Endothelial cell of umbilical vein (primary cell): ENCODE measurements around the gene NAP1L4. TPM values are rescaled to one million over a fixed set of nuclear protein-coding genes. Genes with fewer than 3 reads are reported as not detected.

Experiments
- BruUV-seq: library from RNA; stranded (reverse); fragments of 400-500 nt; replicated peaks from 2 replicates; lab custom pipeline; 2021; lab: Mats Ljungman, UMichigan
- CTCF ChIA-PET: fragments of 300-600, 350-600 bp; sonication (Branson Sonifier 250); formaldehyde crosslinking; loops from one replicate; lab custom pipeline; 2021; ENCODE audit warnings: antibody characterized with exemption, inconsistent platforms; lab: Charles Lee
- POLR2A ChIA-PET: fragments of 300-600, 350-600 bp; sonication (Branson Sonifier 250); formaldehyde crosslinking; loops from one replicate; lab custom pipeline; 2021; ENCODE audit warnings: antibody characterized with exemption, inconsistent platforms; lab: Charles Lee
- DNase-seq: peaks from one replicate; pipeline ENCODE4 v3.0.0-alpha.2; 2011; ENCODE audit warnings: low read depth, low spot score
- FAIRE-seq: peaks from 2 replicates; lab custom pipeline; 2011; peaks lifted over from hg19 to GRCh38; lab: Jason Lieb, UNC
- H2AFZ ChIP-seq: 2 replicates; pipeline ENCODE4 v1.6.0; 2012; ENCODE audit warnings: low read depth, low read length, control low read depth, inconsistent platforms
- H3K27ac ChIP-seq: 2 replicates; pipeline ENCODE4 v1.5.1; 2011; ENCODE audit warnings: low read depth, mild to moderate bottlenecking, control low read depth, low read length, moderate library complexity; ENCODE audit not compliant: insufficient read depth
- H3K27me3 ChIP-seq, 2 experiments: 2 replicates each; pipeline versions ENCODE4 v1.6.0 to v1.6.1; 2011; ENCODE audit warnings: low read length in 2 of 2, mixed read lengths in 1 of 2; ENCODE audit not compliant: control insufficient read depth in 2 of 2, insufficient read depth in 2 of 2
- H3K36me3 ChIP-seq, 2 experiments: 2 replicates in 1 of 2; 3 replicates in 1 of 2; pipeline ENCODE4 v1.5.1; 2011; ENCODE audit warnings: low read length in 2 of 2, mild to moderate bottlenecking in 1 of 2, moderate library complexity in 1 of 2; ENCODE audit not compliant: control insufficient read depth in 2 of 2, insufficient read depth in 2 of 2; ENCODE audit errors: extremely low read depth in 1 of 2
- H3K4me1 ChIP-seq: 3 replicates; pipeline ENCODE4 v1.5.1; 2011; ENCODE audit warnings: mild to moderate bottlenecking, low read length; ENCODE audit not compliant: control insufficient read depth, insufficient read depth; ENCODE audit errors: extremely low read depth
- H3K4me2 ChIP-seq: 2 replicates; pipeline ENCODE4 v1.6.1; 2011; ENCODE audit warnings: low read length, control low read depth, mixed read lengths; ENCODE audit not compliant: insufficient read depth
- H3K4me3 ChIP-seq, 3 experiments: fragments of 200-600 bp in 1 of 3; sonication (generic), shearing (Covaris generic) in 1 of 3; replicated peaks in 1 of 3; 2 replicates each; pipeline ENCODE4 v1.5.1; 2011 to 2016; ENCODE audit warnings: control low read depth in 3 of 3, low read length in 3 of 3, mild to moderate bottlenecking in 2 of 3, inconsistent platforms in 1 of 3, low read depth in 1 of 3, moderate library complexity in 1 of 3; ENCODE audit not compliant: insufficient read depth in 1 of 3
- H3K79me2 ChIP-seq: 2 replicates; pipeline ENCODE4 v1.6.0; 2012; ENCODE audit warnings: low read length, inconsistent platforms; ENCODE audit not compliant: control insufficient read depth, insufficient read depth
- H3K9ac ChIP-seq: replicated peaks from 2 replicates; pipeline ENCODE3; 2011; ENCODE audit warnings: low read length, control low read depth; ENCODE audit not compliant: insufficient read depth; ENCODE audit errors: extremely low read depth
- H3K9me1 ChIP-seq: replicated peaks from 3 replicates; pipeline ENCODE4 v1.6.0; 2011; ENCODE audit warnings: mild to moderate bottlenecking, low read length; ENCODE audit not compliant: control insufficient read depth, insufficient read depth; ENCODE audit errors: extremely low read depth
- H3K9me3 ChIP-seq: replicated peaks from 2 replicates; pipeline ENCODE4 v1.5.1; 2012; ENCODE audit warnings: low read length, inconsistent platforms; ENCODE audit not compliant: control insufficient read depth, insufficient read depth
- H4K20me1 ChIP-seq: replicated peaks from 2 replicates; pipeline ENCODE3; 2011; ENCODE audit warnings: mild to moderate bottlenecking, low read length; ENCODE audit not compliant: control insufficient read depth, insufficient read depth; ENCODE audit errors: extremely low read depth
- EZH2 ChIP-seq: IDR thresholded peaks from 2 replicates; pipeline ENCODE4 v1.6.1; 2012; ENCODE audit warnings: borderline replicate concordance, low read depth, mild to moderate bottlenecking, moderate library complexity, low read length, inconsistent platforms; ENCODE audit not compliant: severe bottlenecking
- FOS ChIP-seq: IDR thresholded peaks from 2 replicates; pipeline ENCODE4 v1.6.1; 2011; ENCODE audit warnings: mild to moderate bottlenecking, low read length, moderate library complexity, borderline replicate concordance; ENCODE audit not compliant: insufficient read depth
- GATA2 ChIP-seq: IDR thresholded peaks from 2 replicates; pipeline ENCODE4 v1.7.0; 2011; ENCODE audit warnings: low read depth, mild to moderate bottlenecking, moderate library complexity, mixed read lengths, low read length; ENCODE audit not compliant: insufficient read length, insufficient read depth
- JUN ChIP-seq: IDR thresholded peaks from 2 replicates; pipeline ENCODE4 v1.6.1; 2011; ENCODE audit warnings: borderline replicate concordance, low read depth; ENCODE audit not compliant: insufficient read length, insufficient read depth
- MYC ChIP-seq: IDR thresholded peaks from one replicate; pipeline ENCODE4 v1.6.1; 2011; ENCODE audit warnings: mild to moderate bottlenecking, low read depth, low read length
- POLR2A ChIP-seq: IDR thresholded peaks from 2 replicates; pipeline ENCODE4 v1.6.1; 2012; ENCODE audit warnings: low read depth, mild to moderate bottlenecking, control low read depth, low read length
- POLR2AphosphoS5 ChIP-seq: IDR thresholded peaks from 2 replicates; pipeline ENCODE4 v1.6.1; 2012; ENCODE audit warnings: low read depth, mild to moderate bottlenecking, control low read depth, low read length, moderate library complexity; ENCODE audit not compliant: insufficient read depth
- dilution Hi-C: fragments of 300-500 bp; cut with MboI; formaldehyde crosslinking; loops from one replicate; pipeline ENCODE4 v1.15.0; 2019; ENCODE audit warnings: low sequenced_read_pairs; ENCODE audit not compliant: extremely low pct_ligation_motif_present
- intact Hi-C: fragments of 100-400 bp; cut with micrococcal nuclease; formaldehyde crosslinking; loops from one replicate; pipeline ENCODE4 v1.10.0; 2022
- polyA plus RNA-seq, 4 experiments: library from polyadenylated mRNA; depleted of rRNA in 3 of 4; stranded (reverse) in 3 of 4; unstranded in 1 of 4; fragments of >200 nt; gene quantifications; 2 replicates each; pipeline versions ENCODE4 v1.2.1 to v1.2.3, GENCODE V29; 2011 to 2012; ENCODE audit warnings: missing spikeins in 1 of 4
- total RNA-seq: library from RNA; stranded (reverse); gene quantifications from 2 replicates; pipeline ENCODE4 v1.2.3, GENCODE V29; 2021
- TF ChIP-seq, protein P1 (sequence below): IDR thresholded peaks from 2 replicates; pipeline ENCODE4 v1.6.1; 2011; ENCODE audit not compliant: insufficient read depth, insufficient read length
- TF ChIP-seq, protein P2 (sequence below), 2 donors: IDR thresholded peaks; 1 replicate in 1 of 2; 2 replicates in 1 of 2; pipeline ENCODE4 v1.5.1; 2011; ENCODE audit warnings: low read length in 2 of 2, mild to moderate bottlenecking in 2 of 2, moderate library complexity in 2 of 2, control low read depth in 1 of 2, inconsistent platforms in 1 of 2, low read depth in 1 of 2; ENCODE audit not compliant: insufficient read depth in 1 of 2; ENCODE audit errors: extremely low read depth in 1 of 2

NAP1L4 gene
- total and polyA plus RNA-seq, 2 donors (not counting 3 experiments of a cell fraction or from before 2014, with no cell fraction given): 100.0 to 177 TPM

DNA sequence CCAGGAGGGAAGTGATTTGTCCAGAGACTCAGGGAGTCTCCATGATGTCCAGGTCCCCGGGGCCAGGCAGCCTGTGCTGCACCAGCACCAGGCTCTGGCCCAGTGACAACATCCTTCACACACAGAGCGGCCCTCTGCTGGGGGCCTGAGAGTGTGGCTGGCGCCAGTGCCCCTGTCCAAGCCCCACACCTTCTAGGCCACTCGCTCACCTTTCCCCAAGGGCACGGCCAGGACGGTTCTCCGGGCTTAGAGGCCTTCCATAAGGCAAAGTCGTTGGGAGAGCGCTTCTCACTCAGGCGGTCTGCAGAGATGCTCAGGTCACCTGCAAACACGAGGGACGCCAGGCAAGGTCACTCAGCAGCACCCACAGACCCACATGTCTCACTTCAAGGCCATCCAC lies 27.9 kb upstream of the NAP1L4 start:
- Histone ChIP-seq H3K27ac (no peak overlapping the region), H3K4me3 (no peak overlapping the region), H3K9ac (no peak overlapping the region), H4K20me1 (no peaks in the 10 kb centered on the region), H3K9me1 (no peaks in the 10 kb centered on the region), H3K79me2 (no peaks in the 10 kb centered on the region), H3K4me2 (no peak overlapping the region), H3K27me3 (no peaks in the 10 kb centered on the region), H3K4me1 (peaks cover 5% of the 10 kb centered on the region), H3K9me3 (no peaks in the 10 kb centered on the region), H2AFZ (no peak overlapping the region), H3K36me3 (peaks cover 5 to 28% of the 10 kb centered on the region in 2 experiments)
- CTCF ChIA-PET: interaction anchor here (1.4 to 2.1 kb wide), 3 partner anchors 26 to 128 kb away, joined by 3 to 7 read pairs (median 7); no protein-coding TSS in a partner anchor
- POLR2A ChIA-PET: no interaction called here
- DNase-seq: no peak
- TF ChIP-seq, protein P1, sequence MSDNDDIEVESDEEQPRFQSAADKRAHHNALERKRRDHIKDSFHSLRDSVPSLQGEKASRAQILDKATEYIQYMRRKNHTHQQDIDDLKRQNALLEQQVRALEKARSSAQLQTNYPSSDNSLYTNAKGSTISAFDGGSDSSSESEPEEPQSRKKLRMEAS: no peak
- no peak for TF ChIP-seq POLR2AphosphoS5
- no peak for TF ChIP-seq EZH2
- no peak for TF ChIP-seq POLR2A
- TF ChIP-seq FOS: no peak
- intact Hi-C loops: loop anchor here (2.0 to 5.0 kb wide), 2 partner anchors 43 to 487 kb away; no protein-coding TSS in a partner anchor
- no TSS peak for BruUV-seq
- FAIRE-seq: no peak
- dilution Hi-C loops: no loop called here

DNA sequence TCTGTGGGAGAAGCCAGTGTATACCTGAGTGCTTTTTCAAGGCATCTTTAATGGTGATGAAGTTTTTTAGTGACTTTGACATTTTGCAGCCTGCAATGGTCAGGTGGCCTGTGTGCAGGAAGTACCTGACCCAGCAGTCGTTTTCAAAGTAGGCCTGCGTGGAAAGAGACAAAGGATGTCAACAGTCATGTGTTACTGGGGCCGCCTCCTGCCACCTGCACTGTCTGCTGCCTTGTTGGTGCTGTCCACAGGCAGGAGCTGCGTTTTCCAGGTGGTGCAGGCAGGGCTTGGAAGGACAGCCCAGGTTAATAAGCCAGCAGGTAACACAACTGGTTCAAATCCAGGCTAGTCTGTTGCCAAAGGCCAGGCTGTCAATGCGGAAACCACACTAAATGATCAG lies 26.5 kb upstream of the NAP1L4 start:
- H3K9me1 ChIP-seq: no peaks in the 10 kb centered on the region
- H3K36me3 ChIP-seq: peaks cover 5 to 37% of the 10 kb centered on the region in 2 experiments
- TF ChIP-seq POLR2AphosphoS5 (no peak), FOS (no peak), MYC (no peak), GATA2 (no peak), EZH2 (no peak), POLR2A (no peak), JUN (no peak)
- TF ChIP-seq, protein P2, sequence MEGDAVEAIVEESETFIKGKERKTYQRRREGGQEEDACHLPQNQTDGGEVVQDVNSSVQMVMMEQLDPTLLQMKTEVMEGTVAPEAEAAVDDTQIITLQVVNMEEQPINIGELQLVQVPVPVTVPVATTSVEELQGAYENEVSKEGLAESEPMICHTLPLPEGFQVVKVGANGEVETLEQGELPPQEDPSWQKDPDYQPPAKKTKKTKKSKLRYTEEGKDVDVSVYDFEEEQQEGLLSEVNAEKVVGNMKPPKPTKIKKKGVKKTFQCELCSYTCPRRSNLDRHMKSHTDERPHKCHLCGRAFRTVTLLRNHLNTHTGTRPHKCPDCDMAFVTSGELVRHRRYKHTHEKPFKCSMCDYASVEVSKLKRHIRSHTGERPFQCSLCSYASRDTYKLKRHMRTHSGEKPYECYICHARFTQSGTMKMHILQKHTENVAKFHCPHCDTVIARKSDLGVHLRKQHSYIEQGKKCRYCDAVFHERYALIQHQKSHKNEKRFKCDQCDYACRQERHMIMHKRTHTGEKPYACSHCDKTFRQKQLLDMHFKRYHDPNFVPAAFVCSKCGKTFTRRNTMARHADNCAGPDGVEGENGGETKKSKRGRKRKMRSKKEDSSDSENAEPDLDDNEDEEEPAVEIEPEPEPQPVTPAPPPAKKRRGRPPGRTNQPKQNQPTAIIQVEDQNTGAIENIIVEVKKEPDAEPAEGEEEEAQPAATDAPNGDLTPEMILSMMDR (IDR thresholded peaks at IDR 0.05; ENCODE audit: extremely low read depth in 1 of 2, insufficient read depth in 1 of 2, low read depth in 1 of 2, low read length in 2 of 2): no peak
- TF ChIP-seq, protein P1: no peak
- H3K27me3 ChIP-seq: no peaks in the 10 kb centered on the region
- no peak overlapping the region for H3K4me2 ChIP-seq
- H4K20me1 ChIP-seq: no peaks in the 10 kb centered on the region
- CTCF ChIA-PET: interaction anchor here (1.4 kb wide), 1 partner anchor 27 kb away, joined by 3 read pairs; no protein-coding TSS in a partner anchor
- POLR2A ChIA-PET: no interaction called here
- FAIRE-seq: no peak
- no peaks in the 10 kb centered on the region for H3K9me3 ChIP-seq
- H3K4me3 ChIP-seq: no peak overlapping the region
- H3K79me2 ChIP-seq: no peaks in the 10 kb centered on the region
- dilution Hi-C loops (no loop called here), intact Hi-C loops (no loop called here)
- peaks cover 5% of the 10 kb centered on the region for H3K4me1 ChIP-seq
- BruUV-seq: no TSS peak
- H2AFZ ChIP-seq: no peak overlapping the region
- H3K9ac ChIP-seq: no peak overlapping the region
- H3K27ac ChIP-seq: no peak overlapping the region
- DNase-seq: no peak
